HG03025 (cell line): ENCODE results near the gene SLC29A3.

ENCODE experiments used
- ATAC-seq: cut with Tn5 transposase; IDR thresholded peaks from one replicate; pipeline ENCODE4 v1.9.1; 2021; ENCODE audit warnings: mild to moderate bottlenecking, moderate library complexity; ENCODE audit not compliant: unreplicated experiment, low FRiP score

SLC29A3 gene

DNA sequence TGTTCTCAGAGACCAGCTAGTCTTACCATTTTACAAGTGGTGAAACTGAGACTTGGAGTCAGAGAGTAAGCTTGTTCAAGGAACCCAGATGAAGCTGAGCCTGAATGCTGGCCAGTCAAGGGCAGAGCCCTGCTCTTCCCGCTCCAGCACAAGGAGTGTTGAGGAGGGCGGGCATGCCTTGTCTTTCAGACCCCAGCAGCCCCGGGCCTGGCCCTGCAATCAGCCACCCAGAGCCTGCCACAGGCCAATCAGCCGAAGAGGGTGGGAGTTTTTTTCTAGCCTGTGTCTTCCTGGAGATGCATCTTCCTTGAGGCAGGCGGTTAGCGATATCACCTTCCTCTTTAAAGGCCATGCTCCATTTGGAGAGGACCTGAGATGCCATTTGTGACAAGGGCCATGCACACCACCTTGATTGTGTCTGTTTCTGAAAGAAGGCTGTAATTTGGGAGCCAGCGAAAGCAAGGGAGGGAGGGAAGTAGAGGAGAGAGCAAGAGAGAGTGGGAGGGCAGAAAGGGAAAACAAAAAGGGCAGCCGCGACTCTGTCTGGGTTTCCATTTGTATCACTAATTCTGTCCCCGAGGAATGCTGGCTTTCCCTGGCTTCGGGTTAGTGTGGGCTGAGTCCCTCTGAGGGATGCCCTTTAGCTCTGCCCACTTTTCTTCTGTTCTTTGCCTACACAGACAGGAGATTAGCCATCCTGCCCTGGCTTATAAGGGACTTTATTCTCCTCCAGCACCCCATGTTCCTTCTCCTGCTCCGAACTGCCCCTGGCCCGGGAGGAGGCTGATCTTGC lies 85.6 kb downstream of the SLC29A3 start:
- no peak for ATAC-seq

DNA sequence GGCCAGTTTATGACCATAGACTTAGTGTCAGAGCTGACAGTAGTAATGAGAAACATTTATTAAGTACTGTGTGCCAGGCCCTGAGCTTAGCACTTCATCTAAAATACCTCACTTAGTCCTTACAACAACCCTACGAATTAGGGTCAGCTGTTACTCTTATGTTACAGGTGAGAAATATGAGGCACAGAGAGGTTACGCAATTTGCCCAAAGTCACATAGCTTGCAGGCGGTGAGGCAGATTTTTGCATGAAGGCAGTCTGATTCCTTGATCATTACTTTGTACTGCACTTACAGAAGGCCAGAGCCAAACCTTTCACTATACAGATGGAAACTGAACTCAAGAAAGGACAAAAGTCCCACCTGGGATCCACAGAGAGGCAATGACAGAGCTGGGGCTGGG lies 87.8 kb downstream of the SLC29A3 start:
- ATAC-seq: no peak

DNA sequence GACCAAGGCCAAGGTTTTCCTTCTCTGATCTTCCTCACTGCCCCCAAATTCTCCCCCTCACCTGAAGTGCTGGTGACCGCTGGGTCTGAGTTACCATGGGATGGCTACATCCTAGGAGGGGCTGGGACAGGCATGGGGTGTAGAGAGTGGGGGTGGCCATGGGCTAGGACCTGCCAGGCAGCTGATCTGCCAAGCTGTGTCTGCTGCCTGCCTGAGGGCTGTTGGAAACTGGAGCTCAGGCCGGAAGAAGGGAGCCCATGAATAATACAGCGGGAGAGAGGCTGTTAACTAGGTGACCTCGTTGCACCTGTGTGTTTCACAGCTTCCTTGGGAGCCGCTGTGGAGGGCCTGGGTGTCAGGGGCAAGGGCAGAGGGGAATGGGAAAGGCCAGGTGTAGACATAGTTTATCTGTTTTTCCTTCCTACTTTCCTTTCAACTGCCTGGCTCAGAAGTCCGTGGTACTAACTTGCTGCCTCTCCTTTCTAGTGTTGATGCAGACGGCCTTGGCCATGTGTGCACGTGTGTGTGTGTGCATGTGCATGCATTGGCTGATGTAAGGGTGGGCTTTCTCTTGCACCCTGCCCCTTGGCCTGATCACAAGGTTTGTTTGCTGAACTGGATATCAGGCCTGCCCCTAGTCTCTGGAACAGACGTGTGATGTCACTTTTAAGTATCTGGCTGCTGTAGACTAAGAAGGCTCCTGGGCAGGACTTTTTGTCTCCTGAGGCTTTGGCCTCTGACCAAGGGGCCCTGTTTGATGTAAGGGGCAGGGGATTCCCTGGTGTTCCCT lies 89.6 kb downstream of the SLC29A3 start:
- ATAC-seq: no peak

DNA sequence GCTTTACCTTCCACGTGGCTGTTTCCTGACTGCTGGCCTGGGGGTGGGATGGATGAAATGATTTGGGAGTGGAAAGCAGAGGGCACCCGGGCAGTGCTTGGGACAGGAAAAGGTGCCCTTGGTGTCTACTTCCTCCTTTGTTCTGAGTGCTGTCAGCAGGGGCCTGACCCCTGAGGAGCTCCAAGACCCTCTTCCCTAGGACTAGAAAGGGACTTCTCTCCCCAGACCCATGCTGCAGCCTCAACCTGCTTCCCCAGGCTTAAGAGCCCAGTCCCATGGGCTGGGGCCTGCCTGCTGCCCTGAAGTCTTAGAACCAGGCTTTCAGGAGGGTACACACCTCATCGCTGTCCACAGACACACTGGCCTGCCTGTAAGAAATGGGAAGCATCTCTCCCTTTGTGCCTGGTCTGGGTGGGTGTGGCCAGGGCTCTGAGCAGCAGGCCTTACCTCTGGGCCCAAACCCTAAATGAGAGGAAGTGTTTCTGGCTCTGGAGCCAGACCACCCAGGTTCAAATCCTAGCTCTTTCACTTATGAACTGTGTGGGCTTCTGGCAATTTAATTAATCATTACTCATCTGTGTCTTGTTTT lies 90.6 kb downstream of the SLC29A3 start:
- no peak for ATAC-seq
